ENCODE results near the gene GRM7.

GRM7 gene

DNA sequence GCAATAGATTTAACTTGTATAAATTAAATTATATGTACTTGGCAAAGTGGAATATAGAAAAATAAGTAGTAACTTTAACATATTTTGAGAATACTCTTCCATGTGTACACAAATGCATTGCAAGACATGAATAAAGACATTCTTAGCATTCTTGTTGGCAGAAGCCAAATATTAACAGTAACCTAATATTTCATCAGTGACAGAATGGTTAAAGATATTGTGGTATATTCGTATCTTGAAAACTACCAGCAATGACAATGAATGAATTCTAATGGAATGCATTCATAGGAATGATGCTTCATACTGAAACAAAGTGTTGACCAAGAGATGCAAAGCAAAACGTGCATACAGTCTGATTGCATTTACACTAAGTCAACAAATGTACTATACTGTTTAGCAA lies 524.7 kb downstream of the GRM7 start:
- H3K9me3 ChIP-seq (ENCODE audit: low read length), result no peaks in the 10 kb centered on the region
- no peak overlapping the region for H2AFZ ChIP-seq (ENCODE audit: low read depth, low read length)
- no peaks in the 10 kb centered on the region for H3K4me1 ChIP-seq (ENCODE audit: insufficient read depth, low read length)
- H3K36me3 ChIP-seq (ENCODE audit: insufficient read depth, low read length), result no peaks in the 10 kb centered on the region
- no peaks in the 10 kb centered on the region for H3K27me3 ChIP-seq (ENCODE audit: insufficient read depth, low read length)
- no peak overlapping the region for H3K4me3 ChIP-seq (ENCODE audit: low read length)

DNA sequence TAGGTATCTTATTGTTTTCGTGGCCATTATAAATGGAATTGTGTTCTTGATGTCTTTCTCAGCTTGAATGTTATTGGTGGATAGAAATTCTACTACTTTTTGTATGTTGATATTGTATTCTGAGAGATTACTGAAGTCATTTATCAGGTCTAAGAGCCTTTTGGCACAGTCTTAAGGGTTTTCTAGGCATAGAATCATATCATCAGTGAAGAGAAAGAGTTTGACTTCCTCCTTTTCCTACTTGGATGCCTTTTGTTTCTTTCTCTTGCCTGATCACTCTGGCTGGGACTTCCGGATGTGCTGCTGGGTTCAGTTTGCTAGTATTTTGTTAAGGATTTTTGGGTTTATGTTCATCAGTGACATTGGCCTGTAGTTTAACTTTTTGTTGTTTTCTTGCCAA lies 527.1 kb downstream of the GRM7 start:
- H3K36me3 ChIP-seq (ENCODE audit: insufficient read depth, low read length), result no peaks in the 10 kb centered on the region
- H3K4me3 ChIP-seq (ENCODE audit: low read length), result no peak overlapping the region
- no peak overlapping the region for H2AFZ ChIP-seq (ENCODE audit: low read depth, low read length)
- H3K4me1 ChIP-seq (ENCODE audit: insufficient read depth, low read length), result no peaks in the 10 kb centered on the region
- no peaks in the 10 kb centered on the region for H3K27me3 ChIP-seq (ENCODE audit: insufficient read depth, low read length)
- no peaks in the 10 kb centered on the region for H3K9me3 ChIP-seq (ENCODE audit: low read length)

DNA sequence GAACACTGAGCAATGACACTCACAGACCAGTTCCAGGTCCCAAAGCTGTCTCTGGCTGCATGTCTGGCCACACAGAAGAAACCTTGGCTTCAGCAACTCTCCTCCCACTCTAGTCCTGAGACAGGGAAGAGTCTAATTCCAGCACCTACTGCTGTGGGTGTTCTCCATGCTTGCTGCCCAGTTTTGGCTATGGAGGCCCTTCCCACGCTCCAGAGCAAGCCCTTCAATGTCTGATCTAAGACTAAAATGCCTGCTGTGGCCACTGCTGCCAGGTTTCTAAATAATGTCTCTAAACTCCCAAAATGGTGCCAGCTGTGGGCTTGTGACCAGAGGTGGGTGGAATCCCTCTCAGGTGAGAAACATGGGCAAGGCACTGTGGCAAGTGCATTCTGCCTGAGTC lies 531.3 kb downstream of the GRM7 start:
- Histone ChIP-seq H2AFZ (ENCODE audit: low read depth, low read length) (no peak overlapping the region), H3K4me1 (ENCODE audit: insufficient read depth, low read length) (no peaks in the 10 kb centered on the region), H3K4me3 (ENCODE audit: low read length) (no peak overlapping the region), H3K9me3 (ENCODE audit: low read length) (no peaks in the 10 kb centered on the region), H3K36me3 (ENCODE audit: insufficient read depth, low read length) (no peaks in the 10 kb centered on the region), H3K27me3 (ENCODE audit: insufficient read depth, low read length) (no peaks in the 10 kb centered on the region)

DNA sequence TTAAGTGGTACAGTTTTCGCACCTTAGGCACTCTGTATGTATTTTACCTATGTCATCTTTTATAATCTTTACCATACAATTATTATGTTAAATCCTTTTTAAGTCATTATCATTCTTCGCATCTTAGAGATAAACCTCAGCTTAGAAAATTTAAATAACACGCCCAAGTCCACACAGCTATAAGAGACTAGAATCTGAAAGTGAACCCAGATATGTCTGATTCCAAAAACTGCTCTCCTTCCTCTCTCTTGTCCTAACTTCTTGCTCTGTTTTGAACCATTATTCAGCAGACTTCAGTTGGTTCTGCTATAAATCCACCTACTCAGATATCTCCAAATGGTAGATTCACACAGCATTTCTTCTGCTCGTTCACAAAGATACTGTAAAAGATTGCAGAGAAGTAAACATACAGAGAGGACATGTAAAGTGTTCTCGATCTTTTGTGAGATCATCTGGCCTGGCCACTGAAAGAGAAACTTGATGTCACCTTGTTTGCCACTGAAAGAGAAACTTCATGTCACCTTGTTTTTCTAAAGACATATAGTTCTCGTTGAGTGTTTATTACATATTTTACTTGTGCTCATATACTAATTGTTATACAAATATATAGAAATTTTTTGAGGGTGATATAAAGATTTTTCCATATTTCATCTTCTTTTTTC lies 533.2 kb downstream of the GRM7 start:
- Histone ChIP-seq H3K4me1 (ENCODE audit: insufficient read depth, low read length) (no peaks in the 10 kb centered on the region), H3K36me3 (ENCODE audit: insufficient read depth, low read length) (no peaks in the 10 kb centered on the region), H3K9me3 (ENCODE audit: low read length) (no peaks in the 10 kb centered on the region), H2AFZ (ENCODE audit: low read depth, low read length) (no peak overlapping the region), H3K4me3 (ENCODE audit: low read length) (no peak overlapping the region), H3K27me3 (ENCODE audit: insufficient read depth, low read length) (no peaks in the 10 kb centered on the region)

DNA sequence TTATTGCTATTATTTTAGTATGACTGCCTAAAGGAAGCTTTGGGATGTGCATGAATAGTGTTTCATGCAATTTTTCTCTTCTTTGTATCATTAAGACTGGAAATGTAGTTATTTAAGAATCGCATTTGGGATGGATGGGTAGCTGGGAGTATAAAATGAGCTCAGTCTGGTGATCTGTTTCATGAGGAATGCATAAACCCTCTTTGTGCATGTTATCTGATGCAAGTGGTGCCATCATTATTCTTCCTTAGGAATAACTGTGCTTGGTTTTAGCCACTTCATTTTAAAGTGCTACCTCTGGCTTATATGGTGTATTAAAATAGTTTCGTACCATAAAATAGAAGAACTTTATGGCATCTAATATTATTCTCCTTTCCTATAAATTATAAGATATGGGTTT lies 535.6 kb downstream of the GRM7 start:
- no peaks in the 10 kb centered on the region for H3K36me3 ChIP-seq (ENCODE audit: insufficient read depth, low read length)
- no peak overlapping the region for H2AFZ ChIP-seq (ENCODE audit: low read depth, low read length)
- H3K4me1 ChIP-seq (ENCODE audit: insufficient read depth, low read length), result no peaks in the 10 kb centered on the region
- no peaks in the 10 kb centered on the region for H3K27me3 ChIP-seq (ENCODE audit: insufficient read depth, low read length)
- H3K4me3 ChIP-seq (ENCODE audit: low read length), result no peak overlapping the region
- no peaks in the 10 kb centered on the region for H3K9me3 ChIP-seq (ENCODE audit: low read length)

DNA sequence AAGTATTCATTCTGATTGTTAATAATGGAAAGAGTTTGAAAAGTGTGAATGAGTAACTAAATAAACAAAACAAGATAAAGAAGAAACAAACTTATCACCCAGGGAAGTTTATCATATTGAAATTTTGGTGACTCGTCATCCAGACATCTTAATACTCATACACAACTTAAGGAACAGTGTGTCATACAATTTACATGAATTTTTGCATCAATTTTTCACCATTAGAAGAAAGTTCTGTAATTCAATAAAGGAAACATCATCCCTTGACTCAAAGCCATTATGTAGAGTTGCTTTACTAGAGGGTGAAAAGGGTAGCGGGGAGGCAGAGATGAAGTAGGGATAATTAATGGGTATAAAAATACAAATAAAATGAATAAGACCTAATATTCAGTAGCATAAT lies 536.2 kb downstream of the GRM7 start:
- no peak overlapping the region for H3K4me3 ChIP-seq (ENCODE audit: low read length)
- H3K36me3 ChIP-seq (ENCODE audit: insufficient read depth, low read length), result no peaks in the 10 kb centered on the region
- no peaks in the 10 kb centered on the region for H3K9me3 ChIP-seq (ENCODE audit: low read length)
- H2AFZ ChIP-seq (ENCODE audit: low read depth, low read length), result no peak overlapping the region
- no peaks in the 10 kb centered on the region for H3K27me3 ChIP-seq (ENCODE audit: insufficient read depth, low read length)
- no peaks in the 10 kb centered on the region for H3K4me1 ChIP-seq (ENCODE audit: insufficient read depth, low read length)

DNA sequence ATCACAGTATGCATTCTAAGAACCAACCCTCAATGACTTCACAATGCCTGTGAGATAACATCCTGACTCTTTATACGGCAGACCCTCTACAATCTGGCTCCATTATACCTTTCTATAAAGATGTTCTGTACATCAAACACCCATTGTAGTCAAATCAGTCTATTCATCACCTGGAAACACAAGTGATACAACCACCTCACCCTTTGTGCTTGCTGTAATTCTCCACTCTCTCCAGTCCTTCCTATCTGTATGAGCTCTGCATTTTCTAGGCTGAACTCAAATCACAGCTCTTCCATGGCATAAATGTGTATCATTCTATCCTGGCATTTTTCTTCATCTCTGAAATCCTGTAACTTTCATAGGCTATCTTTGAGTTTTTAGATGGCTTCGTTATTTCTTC lies 539.4 kb downstream of the GRM7 start:
- Histone ChIP-seq H3K36me3 (ENCODE audit: insufficient read depth, low read length) (no peaks in the 10 kb centered on the region), H3K9me3 (ENCODE audit: low read length) (no peaks in the 10 kb centered on the region), H3K4me1 (ENCODE audit: insufficient read depth, low read length) (no peaks in the 10 kb centered on the region), H2AFZ (ENCODE audit: low read depth, low read length) (no peak overlapping the region), H3K4me3 (ENCODE audit: low read length) (no peak overlapping the region), H3K27me3 (ENCODE audit: insufficient read depth, low read length) (no peaks in the 10 kb centered on the region)

DNA sequence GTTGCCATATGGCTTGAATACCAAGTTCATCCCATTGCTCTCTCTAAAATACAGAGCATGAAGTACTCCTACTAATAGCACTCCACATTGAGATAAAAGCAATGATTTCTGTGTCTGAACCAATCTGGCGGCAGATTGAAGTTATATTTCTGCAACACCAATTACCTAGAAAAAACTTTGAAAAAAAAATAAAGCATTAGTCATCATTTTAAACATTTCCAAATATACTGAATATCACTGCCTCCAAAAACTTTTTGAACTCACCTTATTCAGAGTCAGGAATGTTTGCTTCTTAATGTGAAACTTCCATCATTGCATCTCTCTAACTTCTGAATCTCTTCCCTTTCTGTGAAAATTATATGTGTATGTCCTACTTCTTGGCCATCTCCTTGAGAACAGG lies 540.5 kb downstream of the GRM7 start:
- Histone ChIP-seq H3K27me3 (ENCODE audit: insufficient read depth, low read length) (no peaks in the 10 kb centered on the region), H3K4me1 (ENCODE audit: insufficient read depth, low read length) (no peaks in the 10 kb centered on the region), H2AFZ (ENCODE audit: low read depth, low read length) (no peak overlapping the region), H3K4me3 (ENCODE audit: low read length) (no peak overlapping the region), H3K9me3 (ENCODE audit: low read length) (no peaks in the 10 kb centered on the region), H3K36me3 (ENCODE audit: insufficient read depth, low read length) (no peaks in the 10 kb centered on the region)

DNA sequence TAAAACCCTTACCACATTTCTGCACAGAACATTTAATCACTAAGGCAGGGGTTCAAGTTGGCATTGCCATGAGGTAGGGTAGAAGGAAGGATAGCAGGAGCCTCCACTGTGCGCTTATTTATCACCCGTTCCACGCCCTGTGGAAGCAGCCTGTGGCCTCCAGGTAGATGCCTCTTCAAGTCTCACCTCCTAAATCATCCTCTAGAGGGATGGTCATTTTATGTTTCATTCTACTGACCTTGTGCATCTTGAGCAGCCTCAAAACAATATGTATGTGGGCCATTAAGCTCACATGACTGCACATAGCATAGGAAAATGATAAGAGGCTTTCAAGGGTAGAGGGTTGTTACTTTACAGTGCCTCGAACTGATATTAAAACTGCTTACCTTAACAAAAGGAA lies 546.2 kb downstream of the GRM7 start:
- Histone ChIP-seq H3K36me3 (ENCODE audit: insufficient read depth, low read length) (no peaks in the 10 kb centered on the region), H3K27me3 (ENCODE audit: insufficient read depth, low read length) (no peaks in the 10 kb centered on the region), H3K4me1 (ENCODE audit: insufficient read depth, low read length) (no peaks in the 10 kb centered on the region), H3K4me3 (ENCODE audit: low read length) (no peak overlapping the region), H3K9me3 (ENCODE audit: low read length) (no peaks in the 10 kb centered on the region), H2AFZ (ENCODE audit: low read depth, low read length) (no peak overlapping the region)

DNA sequence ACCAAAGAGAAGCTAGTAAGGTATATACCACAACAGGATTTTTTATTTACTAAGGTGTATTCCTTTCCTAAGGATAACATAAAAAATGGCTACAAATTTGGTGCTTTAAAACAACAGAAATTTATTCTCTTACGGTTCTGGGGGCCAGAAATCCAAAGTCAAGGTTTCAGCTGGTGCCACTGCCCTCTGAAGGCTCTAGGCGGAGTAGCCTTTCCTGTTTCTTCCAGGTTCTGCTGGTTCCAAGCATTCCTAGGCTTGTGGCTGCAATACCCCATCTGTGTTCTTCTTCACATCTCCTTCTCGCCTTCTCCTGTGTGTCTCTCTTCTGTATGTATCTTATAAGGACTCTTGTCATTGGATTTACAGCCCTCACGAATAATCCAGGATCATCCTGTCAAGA lies 549.9 kb downstream of the GRM7 start:
- Histone ChIP-seq H3K36me3 (ENCODE audit: insufficient read depth, low read length) (no peaks in the 10 kb centered on the region), H3K4me1 (ENCODE audit: insufficient read depth, low read length) (no peaks in the 10 kb centered on the region), H3K27me3 (ENCODE audit: insufficient read depth, low read length) (no peaks in the 10 kb centered on the region), H2AFZ (ENCODE audit: low read depth, low read length) (no peak overlapping the region), H3K4me3 (ENCODE audit: low read length) (no peak overlapping the region), H3K9me3 (ENCODE audit: low read length) (no peaks in the 10 kb centered on the region)

DNA sequence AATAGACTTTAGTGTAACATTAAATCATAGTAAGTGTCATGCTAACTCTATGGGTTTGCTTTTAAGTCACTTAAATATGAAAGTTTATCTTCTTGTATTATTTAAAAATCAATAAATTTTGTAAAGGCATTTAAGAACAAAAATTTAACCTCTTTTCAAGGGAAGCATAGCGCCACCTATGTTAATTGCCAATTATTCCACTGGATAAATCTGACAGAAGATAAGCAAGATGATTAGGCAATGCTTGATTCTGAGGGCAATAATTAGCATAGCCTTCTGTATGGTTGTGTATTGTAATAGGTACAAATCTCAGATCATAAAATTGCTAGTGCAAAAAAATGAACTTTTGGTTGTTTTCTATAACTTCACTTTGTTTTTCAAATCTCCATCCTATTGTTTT lies 560.1 kb downstream of the GRM7 start:
- H3K27me3 ChIP-seq (ENCODE audit: insufficient read depth, low read length), result no peaks in the 10 kb centered on the region
- no peak overlapping the region for H2AFZ ChIP-seq (ENCODE audit: low read depth, low read length)
- H3K4me3 ChIP-seq (ENCODE audit: low read length), result no peak overlapping the region
- no peaks in the 10 kb centered on the region for H3K36me3 ChIP-seq (ENCODE audit: insufficient read depth, low read length)
- no peaks in the 10 kb centered on the region for H3K4me1 ChIP-seq (ENCODE audit: insufficient read depth, low read length)
- H3K9me3 ChIP-seq (ENCODE audit: low read length), result no peaks in the 10 kb centered on the region

DNA sequence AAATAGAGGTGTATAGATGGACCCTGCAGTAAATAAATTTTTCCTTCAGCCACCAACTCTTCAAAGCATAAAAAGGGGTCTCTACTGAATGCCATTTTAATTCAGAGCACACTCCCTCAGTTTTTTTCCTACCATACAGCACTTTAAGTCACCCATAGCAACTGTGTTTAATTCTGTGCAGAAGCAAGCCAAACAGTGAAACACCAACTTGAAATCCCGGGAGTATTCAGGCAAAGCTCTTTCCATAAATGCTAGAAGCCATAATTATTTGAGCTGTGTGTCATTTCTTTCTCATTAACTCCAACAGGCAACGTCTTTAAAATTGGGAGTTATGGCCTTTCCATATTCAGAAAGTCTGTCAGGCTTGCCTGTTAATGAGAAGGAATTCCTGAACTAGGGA lies 562.1 kb downstream of the GRM7 start:
- H3K4me3 ChIP-seq (ENCODE audit: low read length), result no peak overlapping the region
- H3K4me1 ChIP-seq (ENCODE audit: insufficient read depth, low read length), result no peaks in the 10 kb centered on the region
- H3K9me3 ChIP-seq (ENCODE audit: low read length), result no peaks in the 10 kb centered on the region
- H2AFZ ChIP-seq (ENCODE audit: low read depth, low read length), result no peak overlapping the region
- H3K36me3 ChIP-seq (ENCODE audit: insufficient read depth, low read length), result no peaks in the 10 kb centered on the region
- H3K27me3 ChIP-seq (ENCODE audit: insufficient read depth, low read length), result no peaks in the 10 kb centered on the region

DNA sequence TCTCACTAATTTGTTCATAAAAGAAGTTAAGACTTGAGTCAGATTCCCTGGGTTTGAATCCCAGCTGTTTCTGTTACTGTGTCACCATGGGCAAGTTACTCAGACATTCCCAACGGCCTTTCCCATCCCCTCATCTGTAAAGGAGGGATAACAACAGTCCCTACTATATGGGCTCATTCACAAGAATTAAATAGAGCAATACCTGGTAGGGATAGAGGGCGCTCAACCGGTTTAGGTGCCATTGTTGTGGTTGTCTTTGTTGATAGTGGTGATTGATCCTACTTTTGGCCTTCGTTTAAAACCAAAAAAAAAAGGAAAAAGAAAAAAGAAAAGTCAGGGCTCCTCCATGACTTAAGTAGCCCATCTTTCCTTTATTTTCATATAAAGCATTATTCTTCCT lies 563.1 kb downstream of the GRM7 start:
- Histone ChIP-seq H3K36me3 (ENCODE audit: insufficient read depth, low read length) (no peaks in the 10 kb centered on the region), H3K9me3 (ENCODE audit: low read length) (no peaks in the 10 kb centered on the region), H2AFZ (ENCODE audit: low read depth, low read length) (no peak overlapping the region), H3K4me1 (ENCODE audit: insufficient read depth, low read length) (no peaks in the 10 kb centered on the region), H3K4me3 (ENCODE audit: low read length) (no peak overlapping the region), H3K27me3 (ENCODE audit: insufficient read depth, low read length) (no peaks in the 10 kb centered on the region)

DNA sequence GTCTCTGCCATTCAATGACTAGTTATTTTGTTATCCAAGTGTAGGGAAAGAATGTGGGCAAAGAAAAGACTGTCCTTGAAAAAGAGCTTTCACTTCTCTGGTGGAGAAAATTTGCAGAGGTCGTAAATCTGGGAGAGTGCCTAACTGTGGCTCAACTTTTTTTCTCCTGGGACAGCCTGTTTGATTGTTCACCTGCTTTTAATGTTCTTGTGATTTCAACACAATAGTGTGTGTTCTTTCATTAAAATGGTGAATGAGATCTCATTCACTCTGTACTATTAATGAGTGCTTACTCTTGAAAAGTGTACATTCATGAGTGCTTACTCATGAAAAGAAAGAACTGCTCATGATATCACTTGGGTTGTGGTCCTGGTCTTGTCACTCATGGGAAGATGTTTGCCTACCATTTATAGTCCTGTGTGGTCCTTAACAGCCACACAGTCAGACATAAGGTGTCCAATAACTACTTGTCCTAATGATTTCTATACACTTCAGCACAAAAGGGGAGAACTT lies 567.3 kb downstream of the GRM7 start:
- H2AFZ ChIP-seq (ENCODE audit: low read depth, low read length), result no peak overlapping the region
- no peaks in the 10 kb centered on the region for H3K9me3 ChIP-seq (ENCODE audit: low read length)
- no peak overlapping the region for H3K4me3 ChIP-seq (ENCODE audit: low read length)
- no peaks in the 10 kb centered on the region for H3K4me1 ChIP-seq (ENCODE audit: insufficient read depth, low read length)
- H3K27me3 ChIP-seq (ENCODE audit: insufficient read depth, low read length), result no peaks in the 10 kb centered on the region
- no peaks in the 10 kb centered on the region for H3K36me3 ChIP-seq (ENCODE audit: insufficient read depth, low read length)
